WTC11 (cell line): ENCODE measurements around the gene MMRN1.

Source experiments
- AR ChIP-seq: fragments of 250-450 bp; sonication (Bioruptor Pico); IDR thresholded peaks from 2 replicates; pipeline ENCODE4 v1.9.0; 2021; ENCODE audit warnings: mild to moderate bottlenecking
- ATF6 ChIP-seq: sonication (generic); formaldehyde crosslinking; IDR thresholded peaks from 2 replicates; pipeline ENCODE4 v1.8.1; 2023; ENCODE audit warnings: mild to moderate bottlenecking, missing genetic modification reagents
- CBFB ChIP-seq: sonication (generic); formaldehyde crosslinking; IDR thresholded peaks from 2 replicates; pipeline ENCODE4 v1.8.1; 2022; ENCODE audit warnings: mild to moderate bottlenecking, low read depth, missing genetic modification reagents
- CDX4 ChIP-seq: fragments of 250-450 bp; sonication (Bioruptor Pico); IDR thresholded peaks from 2 replicates; pipeline ENCODE4 v1.9.0; 2021; ENCODE audit warnings: moderate library complexity, mild to moderate bottlenecking, inconsistent platforms, borderline replicate concordance
- CREB1 ChIP-seq: sonication (generic); formaldehyde crosslinking; IDR thresholded peaks from 2 replicates; pipeline ENCODE4 v1.8.0; 2023; ENCODE audit warnings: mild to moderate bottlenecking, missing genetic modification reagents
- CTCF ChIP-seq: fragments of 200-600 bp; IDR thresholded peaks from 2 replicates; pipeline ENCODE4 v1.8.0; 2022; ENCODE audit warnings: antibody characterized with exemption
- E2F4 ChIP-seq: sonication (generic); formaldehyde crosslinking; IDR thresholded peaks from 2 replicates; pipeline ENCODE4 v1.8.1; 2022; ENCODE audit warnings: low read depth, mild to moderate bottlenecking, moderate library complexity, missing genetic modification reagents, borderline replicate concordance
- FOXK1 ChIP-seq: sonication (generic); formaldehyde crosslinking; IDR thresholded peaks from 2 replicates; pipeline ENCODE4 v1.8.0; 2022; ENCODE audit warnings: mild to moderate bottlenecking, moderate library complexity, missing genetic modification reagents
- NR1H2 ChIP-seq: sonication (generic); formaldehyde crosslinking; IDR thresholded peaks from 2 replicates; pipeline ENCODE4 v1.9.0; 2021; ENCODE audit warnings: mild to moderate bottlenecking, moderate library complexity, missing genetic modification reagents
- USF2 ChIP-seq: sonication (generic); formaldehyde crosslinking; IDR thresholded peaks from 2 replicates; pipeline ENCODE4 v1.8.1; 2023; ENCODE audit warnings: mild to moderate bottlenecking, missing genetic modification reagents, moderate library complexity
- ZMAT4 ChIP-seq: fragments of 250-450 bp; sonication (Bioruptor Pico); IDR thresholded peaks from 2 replicates; pipeline ENCODE4 v1.9.0; 2021; ENCODE audit warnings: mild to moderate bottlenecking
- ZNF512 ChIP-seq: sonication (generic); formaldehyde crosslinking; IDR thresholded peaks from 2 replicates; pipeline ENCODE4 v1.8.1; 2022; ENCODE audit warnings: missing genetic modification reagents, borderline replicate concordance

- TF ChIP-seq CTCF (no peak), ATF6 (CRISPR knock-in tag) (no peak), CBFB (CRISPR knock-in tag) (no peak), CDX4 (CRISPR knock-in tag) (no peak), NR1H2 (CRISPR knock-in tag) (no peak), FOXK1 (no peak), ZNF512 (no peak), CREB1 (no peak), E2F4 (no peak), USF2 (CRISPR knock-in tag) (no peak), ZMAT4 (no peak), AR (CRISPR knock-in tag) (no peak)
Observed at GRCh38 chr4:89988268-89988667, 93.6 kb downstream of the MMRN1 start.
